Urothelium cell line (cell line): ENCODE data around the gene SPTB.

Source experiments
- DNase-seq: peaks from one replicate; pipeline ENCODE4 v3.0.0; 2011; ENCODE audit warnings: low spot score, mixed read lengths
- FAIRE-seq: peaks from 2 replicates; lab custom pipeline; 2011; peaks lifted over from hg19 to GRCh38; lab: Jason Lieb, UNC

The SPTB gene

GRCh38 chr14:64825006-64825405 lies 54.7 kb downstream of the SPTB start:
- FAIRE-seq, result no peak
- no peak for DNase-seq

DNA sequence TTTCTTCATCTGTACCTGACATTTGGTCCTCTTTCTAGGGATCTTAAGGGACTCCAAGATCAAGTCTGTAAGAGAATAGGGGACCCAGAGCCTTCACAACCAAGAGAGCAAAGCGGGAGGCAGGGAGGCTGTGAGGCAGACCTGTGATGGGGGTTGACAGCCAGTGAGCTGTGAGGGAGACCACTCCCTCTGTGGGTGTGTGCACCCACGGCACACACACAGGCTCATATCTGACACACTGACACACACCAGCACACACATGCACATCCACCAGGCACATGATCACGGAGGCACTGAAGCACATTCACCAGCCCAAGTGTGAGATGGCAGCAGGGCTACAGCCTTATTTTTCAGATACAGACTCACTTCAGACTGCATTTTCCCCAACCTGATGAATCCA lies 55.2 kb downstream of the SPTB start:
- no peak for DNase-seq
- FAIRE-seq, result peak; percentile 99

DNA sequence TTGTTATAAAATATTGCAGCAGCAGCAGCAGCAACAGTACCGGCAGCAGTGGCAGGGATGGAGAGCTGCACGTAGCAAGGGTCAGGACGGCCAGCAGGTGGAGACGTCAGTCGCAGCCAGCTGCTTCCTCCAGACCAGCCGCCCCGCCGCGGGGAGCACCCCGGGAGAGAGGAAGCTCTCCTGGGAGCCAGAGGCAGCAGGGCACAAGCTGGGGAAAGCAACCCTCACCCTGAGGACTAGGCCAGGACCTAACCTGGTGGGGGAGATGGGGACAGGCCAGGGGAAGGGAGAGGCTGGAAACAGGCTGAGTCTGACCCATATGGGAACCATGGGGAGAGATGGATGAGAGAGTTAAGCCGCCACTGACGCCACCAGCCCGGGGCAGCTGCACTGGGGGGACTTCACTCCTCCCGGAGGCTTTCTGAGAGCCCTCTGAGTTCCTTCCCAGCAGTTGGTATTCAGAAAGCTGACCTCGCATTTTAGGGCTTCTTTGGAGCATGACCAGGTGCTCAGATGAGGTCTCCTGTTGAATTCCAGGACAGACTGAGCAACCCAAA lies 56.3 kb downstream of the SPTB start:
- FAIRE-seq, result peak; percentile 99
- DNase-seq, result peak; percentile 98

DNA sequence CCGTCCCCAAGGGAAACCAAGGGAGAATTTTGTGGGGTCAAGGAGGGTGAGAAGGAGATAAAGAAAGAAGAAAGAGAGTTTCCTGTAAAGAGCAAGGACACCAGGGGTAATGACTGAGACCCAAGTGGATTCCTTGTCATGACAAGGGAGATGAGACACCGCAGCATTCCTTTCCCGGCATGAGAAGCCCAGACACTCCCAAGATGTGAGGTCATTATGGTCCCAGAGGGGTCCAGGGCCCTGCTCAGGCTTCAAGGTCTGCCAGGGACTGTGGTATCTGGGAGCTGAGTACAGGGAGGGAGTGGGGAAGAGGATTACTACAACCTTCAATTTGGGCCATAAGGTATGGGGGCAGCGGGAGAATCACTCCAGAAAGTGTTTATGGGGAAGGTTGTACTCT lies 58.1 kb downstream of the SPTB start:
- DNase-seq, result no peak
- FAIRE-seq, result no peak

- FAIRE-seq, result no peak
- no peak for DNase-seq
These were observed 61.6 kb downstream of the SPTB start for GRCh38 chr14:64818151-64818550.

DNA sequence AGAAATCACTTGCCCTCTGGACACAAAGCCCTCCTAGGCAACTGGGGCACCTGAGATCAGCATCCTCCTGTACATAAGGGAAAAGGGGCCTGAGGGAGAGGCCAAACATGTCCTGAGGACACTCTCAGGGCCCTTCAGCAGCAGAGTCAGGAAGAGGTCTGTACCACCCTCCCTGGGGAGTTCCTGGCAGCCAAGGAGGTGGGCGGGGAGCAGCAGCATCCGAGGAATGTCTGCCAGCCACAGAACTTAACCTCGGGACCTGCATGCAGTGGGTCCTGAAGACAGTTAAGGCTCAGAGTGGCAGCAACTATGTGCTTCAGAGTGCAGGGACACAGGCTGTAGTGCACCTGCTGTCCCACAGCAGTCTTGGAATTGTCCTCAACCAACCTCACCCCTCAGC lies 62.1 kb downstream of the SPTB start:
- DNase-seq (peak; percentile 93), FAIRE-seq (peak; percentile 99)

DNA sequence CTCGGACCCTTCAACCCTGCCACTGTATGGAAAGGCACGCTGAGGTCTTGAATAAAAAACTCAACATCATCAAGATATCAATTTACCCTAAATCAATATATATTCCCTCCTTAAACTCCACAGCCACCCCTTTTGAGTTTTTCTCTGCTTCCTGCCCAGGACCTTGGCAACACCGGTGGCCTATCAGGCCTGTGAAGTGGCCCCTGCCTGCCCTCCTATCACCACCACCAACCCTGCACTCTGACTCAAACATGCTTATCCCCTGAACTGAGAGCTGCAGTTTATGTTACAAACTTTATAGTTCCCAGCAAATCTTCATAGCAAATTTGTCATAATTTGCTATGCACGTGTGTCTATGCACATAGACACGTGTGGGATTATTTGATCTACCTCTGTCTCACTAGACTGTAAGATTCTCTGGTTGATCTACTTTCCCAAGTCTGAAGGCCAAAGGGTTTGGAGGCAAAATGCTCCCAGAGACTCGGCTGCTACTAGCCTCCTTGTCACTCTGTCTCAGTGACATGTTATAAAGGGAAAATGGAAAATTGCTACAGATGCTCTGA lies 63.4 kb downstream of the SPTB start:
- peak; percentile 88 for FAIRE-seq

DNA sequence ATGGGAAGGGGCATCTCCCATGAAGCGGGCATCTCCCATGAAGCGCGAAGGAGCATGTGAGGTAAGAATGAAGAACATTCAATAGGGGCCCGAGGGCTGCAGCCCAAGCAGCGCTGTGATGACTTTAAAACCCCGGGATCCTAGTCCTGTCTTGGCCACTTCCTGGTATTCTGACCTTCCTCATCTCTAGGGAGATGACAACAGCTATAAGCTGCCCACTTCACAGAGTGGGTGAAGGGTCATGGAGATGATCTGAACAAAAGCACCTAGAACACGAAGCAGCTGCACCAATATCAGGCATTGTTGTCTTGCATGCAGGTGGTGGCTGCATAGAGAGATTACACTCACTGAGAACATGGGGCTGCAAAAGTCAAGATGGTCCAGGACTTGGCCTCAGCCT lies 64.5 kb downstream of the SPTB start:
- FAIRE-seq, result no peak
- no peak for DNase-seq

More for the DNA sequence above, 63.4 kb downstream of the SPTB start:
- no peak for DNase-seq

DNA sequence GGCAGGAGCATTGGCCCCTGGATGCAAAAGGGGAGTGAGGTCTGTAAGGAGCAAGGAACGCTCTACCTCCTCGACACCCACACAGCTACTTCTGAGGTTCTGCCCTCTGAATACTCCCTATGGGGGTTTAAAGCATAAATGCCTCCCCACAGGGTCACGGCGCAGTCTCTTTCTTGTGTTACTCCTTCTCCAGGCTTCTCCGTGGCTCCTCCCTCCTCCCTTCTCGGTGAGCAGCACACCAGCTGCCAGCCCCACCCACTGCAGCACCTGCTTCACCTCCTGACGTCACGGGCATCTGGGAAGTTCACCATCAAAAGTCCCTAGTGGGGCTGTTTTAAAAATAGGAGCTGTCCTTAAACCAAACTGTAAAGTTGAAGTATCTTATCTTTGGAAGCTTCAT lies 67.3 kb downstream of the SPTB start:
- DNase-seq (no peak), FAIRE-seq (peak; percentile 69)

- FAIRE-seq (no peak), DNase-seq (no peak)
These were observed 68.0 kb downstream of the SPTB start for GRCh38 chr14:64811676-64812075.

GRCh38 chr14:64808449-64808848 lies 71.3 kb downstream of the SPTB start:
- FAIRE-seq (peak; percentile 46), DNase-seq (no peak)

DNA sequence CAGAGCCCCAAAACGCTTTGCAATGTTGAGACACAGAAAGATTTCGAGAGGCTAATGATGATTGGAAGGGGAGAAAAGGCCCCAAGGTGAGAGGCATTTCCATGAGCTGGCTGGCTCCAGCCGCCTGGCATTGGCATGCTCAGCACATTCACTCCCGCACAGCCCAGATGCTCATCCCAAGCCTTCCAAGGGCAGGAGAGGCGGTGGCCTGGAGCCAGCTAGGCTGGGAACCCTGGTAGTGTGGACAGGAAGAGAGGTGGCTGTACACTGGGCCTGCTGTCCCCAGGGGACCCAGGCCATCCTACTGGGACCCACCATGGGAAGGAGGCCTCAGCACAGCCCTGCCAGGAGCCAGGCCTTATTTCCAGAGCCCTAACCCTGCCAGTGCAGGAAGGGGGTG lies 72.2 kb downstream of the SPTB start:
- FAIRE-seq (peak; percentile 88), DNase-seq (no peak)

DNA sequence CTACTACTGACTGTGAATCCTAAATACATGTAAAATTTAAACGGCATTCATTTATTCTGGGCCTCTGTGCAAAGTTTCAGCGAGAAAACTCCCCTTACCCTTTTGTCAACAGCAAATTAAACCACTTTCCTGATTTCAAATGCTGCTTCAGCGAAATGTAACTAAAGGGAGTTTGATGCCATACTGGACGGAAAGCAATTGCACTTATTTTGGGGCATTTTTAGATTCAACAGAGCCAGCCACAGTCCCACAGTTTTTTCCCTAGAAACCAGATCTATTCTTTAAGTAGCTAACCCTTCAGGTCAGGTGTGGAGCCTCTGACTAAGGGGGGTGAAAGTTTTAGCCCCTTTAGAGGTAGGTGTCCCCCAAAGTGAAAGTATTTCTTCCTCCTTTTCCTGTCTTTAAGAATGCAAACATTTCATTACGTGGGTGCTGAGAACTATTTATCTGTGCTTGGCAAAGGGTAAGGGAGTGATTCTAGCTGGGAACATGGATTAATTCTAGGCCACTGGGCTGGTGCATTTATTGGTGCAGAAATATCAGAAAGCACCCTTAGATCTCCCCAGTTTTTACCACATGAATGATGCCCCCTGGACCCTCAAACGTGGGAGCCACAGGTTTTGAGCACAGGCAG lies 72.7 kb downstream of the SPTB start:
- DNase-seq, result no peak
- FAIRE-seq, result peak; percentile 94

- FAIRE-seq, result no peak
- peak; percentile 92 for DNase-seq
These were observed 73.4 kb downstream of the SPTB start for GRCh38 chr14:64806202-64806861.

- DNase-seq (peak; percentile 84), FAIRE-seq (peak; percentile 98)
These were observed 74.1 kb downstream of the SPTB start for GRCh38 chr14:64805646-64806045.

- DNase-seq, result no peak
- FAIRE-seq, result no peak
These were observed 74.9 kb downstream of the SPTB start for GRCh38 chr14:64804754-64805260.

DNA sequence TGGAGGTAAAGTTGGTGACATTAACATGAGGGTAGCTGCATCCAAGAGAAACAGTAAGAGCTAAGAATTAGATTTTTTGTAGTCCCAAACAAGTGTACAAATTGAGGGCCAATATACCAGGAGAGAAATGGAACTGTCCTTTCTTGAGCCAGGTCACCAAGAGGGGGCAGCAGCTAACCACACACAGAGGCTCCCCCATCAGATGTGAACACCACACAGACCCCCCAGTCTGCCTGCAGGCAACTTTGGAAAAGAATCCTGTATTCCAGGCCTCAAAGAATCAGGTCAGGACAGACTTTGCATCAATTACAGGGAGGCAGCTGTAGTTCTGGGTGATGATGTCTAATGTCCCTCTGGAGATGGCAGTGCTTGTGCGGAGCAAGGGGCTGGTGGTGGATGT lies 77.9 kb downstream of the SPTB start:
- FAIRE-seq, result no peak

GRCh38 chr14:64801046-64801445 lies 78.7 kb downstream of the SPTB start:
- FAIRE-seq, result peak; percentile 55
- DNase-seq, result no peak

More for the DNA sequence above, 77.9 kb downstream of the SPTB start:
- DNase-seq, result no peak

DNA sequence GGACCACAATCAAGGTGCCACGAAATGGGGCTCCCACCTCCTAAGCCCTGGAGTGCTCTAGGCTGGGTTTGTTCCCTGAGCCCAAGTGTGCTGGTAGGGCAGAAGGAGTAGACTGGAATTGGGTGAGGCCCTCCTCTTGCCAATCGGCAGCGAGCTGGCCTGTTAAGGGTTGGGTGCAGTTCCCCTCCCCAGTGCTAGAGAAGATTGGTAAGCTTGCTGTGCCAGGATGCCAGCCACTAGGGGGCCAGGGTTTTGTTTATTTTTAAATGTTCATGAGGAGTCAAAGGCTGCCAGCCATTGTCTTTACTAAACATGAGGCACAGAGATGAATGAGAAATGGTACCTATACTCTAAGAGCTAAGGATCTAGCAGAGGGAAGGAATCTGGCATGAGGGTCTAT lies 79.7 kb downstream of the SPTB start:
- FAIRE-seq (peak; percentile 56), DNase-seq (no peak)

DNA sequence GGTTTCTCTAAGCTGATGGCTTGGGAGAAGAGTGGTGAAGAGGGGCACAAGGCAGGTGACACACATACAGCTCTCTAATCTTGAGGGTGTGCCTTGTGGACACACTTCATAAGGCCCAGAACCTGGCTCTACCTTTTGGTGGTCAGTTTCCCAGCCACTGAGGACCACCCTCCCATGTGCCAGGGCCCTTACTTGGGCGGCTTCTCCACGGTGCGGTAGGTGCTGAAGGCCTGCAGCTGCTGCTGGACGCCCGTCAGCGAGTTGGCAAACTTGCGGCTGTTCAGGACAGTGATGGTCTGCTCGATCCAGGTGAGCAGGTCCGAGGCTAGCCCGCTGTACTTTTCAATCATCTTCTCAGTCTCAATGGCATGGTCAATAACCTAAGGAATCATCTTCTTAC lies 80.2 kb downstream of the SPTB start:
- FAIRE-seq (peak; percentile 94), DNase-seq (no peak)

GRCh38 chr14:64796369-64796768 lies 83.3 kb downstream of the SPTB start:
- DNase-seq (no peak), FAIRE-seq (no peak)

- DNase-seq (no peak), FAIRE-seq (peak; percentile 42)
These were observed 83.8 kb downstream of the SPTB start for GRCh38 chr14:64795921-64796320.
